ENCODE results near the gene KRTAP10-7. TPM values are rescaled to one million over a fixed set of nuclear protein-coding genes. Genes with fewer than 3 reads are reported as not detected.
"Not testable (repeated sequence)": the region's sequence is repeated elsewhere in the genome, so short reads cannot be mapped to it uniquely, and the experiment has no call there.

The KRTAP10-7 gene
- total and polyA plus RNA-seq, 9 donors = not detected

GRCh38 chr21:44590897-44591800, 9.2 kb upstream of the KRTAP10-7 start:
- H3K4me1 ChIP-seq (ENCODE audit: control insufficient read depth, insufficient read depth, low read length) = peaks cover 16% of the 10 kb centered on the region
- WGBS (ENCODE audit: insufficient coverage) = 53% methylated on average over 13 of the region's 19 CpGs
- not testable (repeated sequence) for H3K27ac ChIP-seq (ENCODE audit: low read length); H3K36me3 ChIP-seq (ENCODE audit: control insufficient read depth, insufficient read depth, low read length); DNase-seq; H3K4me3 ChIP-seq (ENCODE audit: low read length); H3K27me3 ChIP-seq (ENCODE audit: control insufficient read depth, insufficient read depth, low read length); H3K9me3 ChIP-seq (replicated peaks; ENCODE audit: control insufficient read depth, low read depth, low read length)

- not testable (repeated sequence) for H3K27ac ChIP-seq (ENCODE audit: low read length); H3K27me3 ChIP-seq (ENCODE audit: control insufficient read depth, insufficient read depth, low read length); H3K4me3 ChIP-seq (ENCODE audit: low read length); DNase-seq; H3K9me3 ChIP-seq (replicated peaks; ENCODE audit: control insufficient read depth, low read depth, low read length); H3K36me3 ChIP-seq (ENCODE audit: control insufficient read depth, insufficient read depth, low read length)
- no CpG with 5 or more reads among the region's 4 CpGs for WGBS (ENCODE audit: insufficient coverage)
- peaks cover 16% of the 10 kb centered on the region for H3K4me1 ChIP-seq (ENCODE audit: control insufficient read depth, insufficient read depth, low read length)
Measured at GRCh38 chr21:44591801-44592130, 8.6 kb upstream of the KRTAP10-7 start.

GRCh38 chr21:44592446-44593311, 7.7 kb upstream of the KRTAP10-7 start, which contains the start of gene KRTAP10-6:
Gene KRTAP10-6 (minus strand): TSS chr21:44592505. CDS start chr21:44592484, 21 bp downstream.
- no peak within 1 kb of the TSS for H3K27ac ChIP-seq (ENCODE audit: low read length)
- peaks cover 16% of the 10 kb centered on the region for H3K4me1 ChIP-seq (ENCODE audit: control insufficient read depth, insufficient read depth, low read length)
- H3K9me3 ChIP-seq (replicated peaks; ENCODE audit: control insufficient read depth, low read depth, low read length) = no peaks in the 10 kb centered on the region
- no peak within 1 kb of the TSS for H3K4me3 ChIP-seq (ENCODE audit: low read length)
- H3K36me3 ChIP-seq (ENCODE audit: control insufficient read depth, insufficient read depth, low read length) = no peaks in the 10 kb centered on the region
- 49% methylated on average over 26 of the region's 33 CpGs for WGBS (ENCODE audit: insufficient coverage)
- H3K27me3 ChIP-seq (ENCODE audit: control insufficient read depth, insufficient read depth, low read length) = no peaks in the 10 kb centered on the region
- DNase-seq = no peak

GRCh38 chr21:44593598-44594405, 6.6 kb upstream of the KRTAP10-7 start:
- Histone ChIP-seq H3K27ac (ENCODE audit: low read length) (no peak overlapping the region), H3K36me3 (ENCODE audit: control insufficient read depth, insufficient read depth, low read length) (no peaks in the 10 kb centered on the region), H3K4me1 (ENCODE audit: control insufficient read depth, insufficient read depth, low read length) (peaks cover 16% of the 10 kb centered on the region), H3K9me3 (replicated peaks; ENCODE audit: control insufficient read depth, low read depth, low read length) (no peaks in the 10 kb centered on the region), H3K4me3 (ENCODE audit: low read length) (no peak overlapping the region), H3K27me3 (ENCODE audit: control insufficient read depth, insufficient read depth, low read length) (peaks cover 4% of the 10 kb centered on the region)
- WGBS (ENCODE audit: insufficient coverage) = 38% methylated on average over 16 of the region's 20 CpGs
- peak; percentile 22 for DNase-seq

- H3K36me3 ChIP-seq (ENCODE audit: control insufficient read depth, insufficient read depth, low read length) = no peaks in the 10 kb centered on the region
- no peak overlapping the region for H3K4me3 ChIP-seq (ENCODE audit: low read length)
- no peak for DNase-seq
- peaks cover 16% of the 10 kb centered on the region for H3K4me1 ChIP-seq (ENCODE audit: control insufficient read depth, insufficient read depth, low read length)
- 50% methylated on average over 6 of the region's 12 CpGs for WGBS (ENCODE audit: insufficient coverage)
- H3K27me3 ChIP-seq (ENCODE audit: control insufficient read depth, insufficient read depth, low read length) = peaks cover 4% of the 10 kb centered on the region
- H3K9me3 ChIP-seq (replicated peaks; ENCODE audit: control insufficient read depth, low read depth, low read length) = no peaks in the 10 kb centered on the region
- H3K27ac ChIP-seq (ENCODE audit: low read length) = no peak overlapping the region
Measured at GRCh38 chr21:44594406-44594916, 5.9 kb upstream of the KRTAP10-7 start.

GRCh38 chr21:44595524-44595923, 4.9 kb upstream of the KRTAP10-7 start:
- DNase-seq = no peak
- H3K4me3 ChIP-seq (ENCODE audit: low read length) = no peak overlapping the region
- no peaks in the 10 kb centered on the region for H3K36me3 ChIP-seq (ENCODE audit: control insufficient read depth, insufficient read depth, low read length)
- H3K27ac ChIP-seq (ENCODE audit: low read length) = no peak overlapping the region
- peaks cover 16% of the 10 kb centered on the region for H3K4me1 ChIP-seq (ENCODE audit: control insufficient read depth, insufficient read depth, low read length)
- H3K27me3 ChIP-seq (ENCODE audit: control insufficient read depth, insufficient read depth, low read length) = peaks cover 4% of the 10 kb centered on the region
- H3K9me3 ChIP-seq (replicated peaks; ENCODE audit: control insufficient read depth, low read depth, low read length) = no peaks in the 10 kb centered on the region
- WGBS (ENCODE audit: insufficient coverage) = 40% methylated on average over 1 of the region's 6 CpGs

- DNase-seq = no peak
- WGBS (ENCODE audit: insufficient coverage) = 74% methylated on average over 4 of the region's 9 CpGs
Measured at GRCh38 chr21:44596068-44596725, 4.2 kb upstream of the KRTAP10-7 start.

GRCh38 chr21:44598061-44598460, 2.3 kb upstream of the KRTAP10-7 start:
- H3K4me3 ChIP-seq (ENCODE audit: low read length) = no peak overlapping the region
- no peak overlapping the region for H3K27ac ChIP-seq (ENCODE audit: low read length)
- H3K27me3 ChIP-seq (ENCODE audit: control insufficient read depth, insufficient read depth, low read length) = peaks cover 4% of the 10 kb centered on the region
- no peaks in the 10 kb centered on the region for H3K9me3 ChIP-seq (replicated peaks; ENCODE audit: control insufficient read depth, low read depth, low read length)
- WGBS (ENCODE audit: insufficient coverage) = 86% methylated on average over 5 of the region's 11 CpGs
- H3K4me1 ChIP-seq (ENCODE audit: control insufficient read depth, insufficient read depth, low read length) = peaks cover 12% of the 10 kb centered on the region
- H3K36me3 ChIP-seq (ENCODE audit: control insufficient read depth, insufficient read depth, low read length) = no peaks in the 10 kb centered on the region
- DNase-seq = no peak

More at GRCh38 chr21:44596068-44596725, 4.2 kb upstream of the KRTAP10-7 start:
- H3K4me1 ChIP-seq (ENCODE audit: control insufficient read depth, insufficient read depth, low read length) = peaks cover 16% of the 10 kb centered on the region
- no peak overlapping the region for H3K27ac ChIP-seq (ENCODE audit: low read length)
- H3K9me3 ChIP-seq (replicated peaks; ENCODE audit: control insufficient read depth, low read depth, low read length) = no peaks in the 10 kb centered on the region
- H3K36me3 ChIP-seq (ENCODE audit: control insufficient read depth, insufficient read depth, low read length) = no peaks in the 10 kb centered on the region
- peaks cover 4% of the 10 kb centered on the region for H3K27me3 ChIP-seq (ENCODE audit: control insufficient read depth, insufficient read depth, low read length)
- no peak overlapping the region for H3K4me3 ChIP-seq (ENCODE audit: low read length)

- peaks cover 3% of the 10 kb centered on the region for H3K4me1 ChIP-seq (ENCODE audit: control insufficient read depth, insufficient read depth, low read length)
- H3K27me3 ChIP-seq (ENCODE audit: control insufficient read depth, insufficient read depth, low read length) = peaks cover 9% of the 10 kb centered on the region
- WGBS (ENCODE audit: insufficient coverage) = 85% methylated on average over 5 of the region's 8 CpGs
- DNase-seq = no peak
- H3K36me3 ChIP-seq (ENCODE audit: control insufficient read depth, insufficient read depth, low read length) = no peaks in the 10 kb centered on the region
- H3K4me3 ChIP-seq (ENCODE audit: low read length) = no peak overlapping the region
- H3K9me3 ChIP-seq (replicated peaks; ENCODE audit: control insufficient read depth, low read depth, low read length) = no peaks in the 10 kb centered on the region
- no peak overlapping the region for H3K27ac ChIP-seq (ENCODE audit: low read length)
Measured at GRCh38 chr21:44599264-44600029, 950 bp upstream of the KRTAP10-7 start.

Data from muscle of leg (tissue), 11 donors.